SKM-1 treated with dmso at 0.1 percent for 144 hours (cell line): ENCODE measurements around the gene TMED10.
"Not testable (repeated sequence)": the region's sequence is repeated elsewhere in the genome, so short reads cannot be mapped to it uniquely, and the experiment has no call there.

ENCODE experiments used
- DNase-seq: peaks from one replicate; lab custom pipeline; 2025; ENCODE audit not compliant: unreplicated experiment; lab: John Stamatoyannopoulos, UW

Gene TMED10

GRCh38 chr14:75162631-75163030 lies 13.8 kb downstream of the TMED10 start:
- DNase-seq: no peak

- no peak for DNase-seq
Measured at GRCh38 chr14:75158843-75159614, 17.4 kb downstream of the TMED10 start.

- no peak for DNase-seq
Measured at GRCh38 chr14:75156901-75157300, 19.5 kb downstream of the TMED10 start.

GRCh38 chr14:75156111-75156510 lies 20.3 kb downstream of the TMED10 start:
- DNase-seq: no peak

- no peak for DNase-seq
Measured at GRCh38 chr14:75155169-75155568, 21.2 kb downstream of the TMED10 start.

GRCh38 chr14:75153295-75153694 lies 23.1 kb downstream of the TMED10 start:
- no peak for DNase-seq

GRCh38 chr14:75151851-75152250 lies 24.6 kb downstream of the TMED10 start:
- DNase-seq: no peak

GRCh38 chr14:75150637-75151036 lies 25.8 kb downstream of the TMED10 start:
- DNase-seq: not testable (repeated sequence)

- no peak for DNase-seq
Measured at GRCh38 chr14:75150150-75150549, 26.3 kb downstream of the TMED10 start.

GRCh38 chr14:75147423-75148071 lies 28.9 kb downstream of the TMED10 start:
- no peak for DNase-seq

GRCh38 chr14:75144944-75145343 lies 31.5 kb downstream of the TMED10 start:
- peak; percentile 42 for DNase-seq

GRCh38 chr14:75143761-75144527 lies 32.5 kb downstream of the TMED10 start:
- no peak for DNase-seq

GRCh38 chr14:75142494-75142893 lies 33.9 kb downstream of the TMED10 start:
- no peak for DNase-seq

GRCh38 chr14:75141967-75142366 lies 34.4 kb downstream of the TMED10 start:
- no peak for DNase-seq

- DNase-seq: no peak
Measured at GRCh38 chr14:75141062-75141461, 35.4 kb downstream of the TMED10 start.

GRCh38 chr14:75140620-75141019 lies 35.8 kb downstream of the TMED10 start:
- no peak for DNase-seq

- no peak for DNase-seq
Measured at GRCh38 chr14:75139185-75139584, 37.2 kb downstream of the TMED10 start.

GRCh38 chr14:75138492-75138891 lies 37.9 kb downstream of the TMED10 start:
- DNase-seq: peak; percentile 14

- no peak for DNase-seq
Measured at GRCh38 chr14:75134644-75135043, 41.8 kb downstream of the TMED10 start.

GRCh38 chr14:75133597-75133996 lies 42.8 kb downstream of the TMED10 start:
- DNase-seq: no peak

- DNase-seq: peak; percentile 35
Measured at GRCh38 chr14:75132382-75133086, 43.9 kb downstream of the TMED10 start.
